H1 (cell line): ENCODE data around the gene TFG. TPM values are rescaled to one million over a fixed set of nuclear protein-coding genes. Genes with fewer than 3 reads are reported as not detected.

Source experiments
- CTCF ChIA-PET: fragments of 300-600 bp; sonication (Branson Sonifier 250); formaldehyde crosslinking; loops from one replicate; lab custom pipeline; 2021; ENCODE audit not compliant: partially characterized antibody; lab: Charles Lee
- POLR2A ChIA-PET: fragments of 300-600 bp; sonication (Branson Sonifier 250); formaldehyde crosslinking; loops from one replicate; lab custom pipeline; 2021; ENCODE audit warnings: inconsistent platforms; ENCODE audit not compliant: partially characterized antibody; lab: Charles Lee
- DNase-seq, 2 experiments: peaks; one replicate each; pipeline versions ENCODE4 v3.0.0 to v3.0.0-alpha.2; 2010 to 2022; ENCODE audit warnings: low spot score in 2 of 2, low read depth in 1 of 2, mixed read lengths in 1 of 2
- FAIRE-seq: peaks from 2 replicates; lab custom pipeline; 2011; peaks lifted over from hg19 to GRCh38; lab: Jason Lieb, UNC
- H2AFZ ChIP-seq: 2 replicates; pipeline ENCODE4 v1.8.1; 2012; ENCODE audit warnings: low read length, inconsistent platforms
- H2AK5ac ChIP-seq: 2 replicates; pipeline ENCODE4 v1.6.1; 2013; ENCODE audit warnings: low read depth, low read length
- H2BK120ac ChIP-seq: replicated peaks from 2 replicates; pipeline ENCODE3; 2013; ENCODE audit warnings: low read depth, low read length, inconsistent platforms
- H2BK12ac ChIP-seq: 2 replicates; pipeline ENCODE4 v1.6.1; 2013; ENCODE audit warnings: low read depth, low read length
- H2BK15ac ChIP-seq: 2 replicates; pipeline ENCODE4 v1.6.1; 2013; ENCODE audit warnings: low read length
- H2BK20ac ChIP-seq: 2 replicates; pipeline ENCODE4 v1.6.1; 2013; ENCODE audit warnings: low read length
- H2BK5ac ChIP-seq: 2 replicates; pipeline ENCODE4 v1.6.1; 2013; ENCODE audit warnings: low read depth, low read length
- H3K14ac ChIP-seq: 2 replicates; pipeline ENCODE4 v1.6.1; 2013; ENCODE audit warnings: inconsistent platforms; ENCODE audit not compliant: insufficient read length
- H3K18ac ChIP-seq: 2 replicates; pipeline ENCODE4 v1.6.1; 2013; ENCODE audit warnings: low read length; ENCODE audit errors: extremely low read depth
- H3K23ac ChIP-seq: 2 replicates; pipeline ENCODE4 v1.6.1; 2013; ENCODE audit warnings: inconsistent platforms; ENCODE audit not compliant: insufficient read length
- H3K23me2 ChIP-seq: 2 replicates; pipeline ENCODE4 v1.6.1; 2013; ENCODE audit warnings: low read depth, low read length
- H3K27ac ChIP-seq: 2 replicates; pipeline ENCODE4 v1.6.1; 2011; ENCODE audit warnings: low read depth, low read length, inconsistent platforms
- H3K27me3 ChIP-seq, 4 experiments: replicated peaks in 1 of 4; 1 replicate in 1 of 4; 2 replicates in 3 of 4; pipeline versions ENCODE4 v1.6.1 to v1.8.1; 2011 to 2013; ENCODE audit warnings: low read length in 3 of 4, mild to moderate bottlenecking in 3 of 4, inconsistent platforms in 2 of 4, mixed read lengths in 2 of 4, moderate library complexity in 1 of 4; ENCODE audit not compliant: control insufficient read depth in 3 of 4, insufficient read depth in 3 of 4; ENCODE audit errors: extremely low read depth in 1 of 4
- H3K36me3 ChIP-seq, 4 experiments: 2 replicates each; pipeline versions ENCODE4 v1.6.1 to v1.8.1; 2011 to 2013; ENCODE audit warnings: mild to moderate bottlenecking in 4 of 4, low read length in 3 of 4, moderate library complexity in 2 of 4, control low read depth in 1 of 4, inconsistent platforms in 1 of 4; ENCODE audit not compliant: insufficient read depth in 4 of 4, control insufficient read depth in 2 of 4
- H3K4ac ChIP-seq: replicated peaks from 2 replicates; pipeline ENCODE3; 2013; ENCODE audit warnings: low read length, low read depth, mixed read lengths, inconsistent platforms; ENCODE audit not compliant: insufficient read length
- H3K4me1 ChIP-seq, 4 experiments: replicated peaks in 1 of 4; 1 replicate in 1 of 4; 2 replicates in 3 of 4; pipeline versions ENCODE4 v1.6.1 to v1.8.1; 2011 to 2013; ENCODE audit warnings: low read length in 3 of 4, inconsistent platforms in 2 of 4, mixed read lengths in 1 of 4; ENCODE audit not compliant: insufficient read depth in 4 of 4, control insufficient read depth in 3 of 4
- H3K4me2 ChIP-seq, 2 experiments: 2 replicates each; pipeline versions ENCODE4 v1.6.1 to v1.8.1; 2011 to 2013; ENCODE audit warnings: low read depth in 2 of 2, low read length in 2 of 2, control low read depth in 1 of 2, inconsistent platforms in 1 of 2, mild to moderate bottlenecking in 1 of 2; ENCODE audit not compliant: insufficient read depth in 1 of 2
- H3K4me3 ChIP-seq, 4 experiments: fragments of 200-600, 300-600 bp in 1 of 4; sonication (generic), shearing (Covaris generic), sonication (Bioruptor Twin) in 1 of 4; 2 replicates each; pipeline versions ENCODE4 v1.5.1 to v1.8.1; 2011 to 2016; ENCODE audit warnings: low read length in 4 of 4, low read depth in 3 of 4, control low read depth in 2 of 4, inconsistent platforms in 2 of 4, mild to moderate bottlenecking in 2 of 4, mixed read lengths in 1 of 4, moderate library complexity in 1 of 4; ENCODE audit not compliant: insufficient read depth in 2 of 4; ENCODE audit errors: extremely low read depth in 1 of 4
- H3K56ac ChIP-seq: replicated peaks from 2 replicates; pipeline ENCODE3; 2013; ENCODE audit warnings: low read depth, mild to moderate bottlenecking, mixed read lengths, low read length, inconsistent platforms; ENCODE audit not compliant: insufficient read length
- H3K79me1 ChIP-seq: 2 replicates; pipeline ENCODE4 v1.6.1; 2013; ENCODE audit warnings: low read depth, low read length, control low read depth
- H3K79me2 ChIP-seq, 2 experiments: 2 replicates each; pipeline versions ENCODE4 v1.6.1 to v1.8.1; 2012 to 2013; ENCODE audit warnings: low read length in 2 of 2, mild to moderate bottlenecking in 2 of 2, inconsistent platforms in 1 of 2; ENCODE audit not compliant: insufficient read depth in 2 of 2, control insufficient read depth in 1 of 2
- H3K9ac ChIP-seq, 4 experiments: replicated peaks in 1 of 4; 1 replicate in 1 of 4; 2 replicates in 3 of 4; pipeline versions ENCODE4 v1.6.1 to v1.8.1; 2011 to 2013; ENCODE audit warnings: low read depth in 3 of 4, low read length in 3 of 4, control low read depth in 2 of 4, mild to moderate bottlenecking in 2 of 4, moderate library complexity in 2 of 4, inconsistent platforms in 1 of 4; ENCODE audit errors: extremely low read depth in 1 of 4
- H3K9me3 ChIP-seq, 2 experiments: 2 replicates each; pipeline versions ENCODE4 v1.6.1 to v1.8.1; 2012 to 2013; ENCODE audit warnings: mild to moderate bottlenecking in 2 of 2, moderate library complexity in 2 of 2, control low read depth in 1 of 2, inconsistent platforms in 1 of 2, low read depth in 1 of 2, low read length in 1 of 2, mixed read lengths in 1 of 2; ENCODE audit not compliant: insufficient read depth in 2 of 2
- H4K20me1 ChIP-seq, 2 experiments: replicated peaks in 1 of 2; 2 replicates each; pipeline versions ENCODE3 to v1.8.1; 2011 to 2013; ENCODE audit warnings: inconsistent platforms in 2 of 2, low read length in 2 of 2, mild to moderate bottlenecking in 1 of 2; ENCODE audit not compliant: insufficient read depth in 2 of 2, control insufficient read depth in 1 of 2
- H4K5ac ChIP-seq: 2 replicates; pipeline ENCODE4 v1.6.1; 2013; ENCODE audit warnings: low read length, low read depth, mixed read lengths, inconsistent platforms; ENCODE audit not compliant: insufficient read length
- H4K8ac ChIP-seq: 2 replicates; pipeline ENCODE4 v1.8.0; 2013; ENCODE audit warnings: mild to moderate bottlenecking, moderate library complexity, low read length, inconsistent platforms; ENCODE audit not compliant: insufficient read depth; ENCODE audit errors: extremely low read depth
- H4K91ac ChIP-seq: replicated peaks from 2 replicates; pipeline ENCODE3; 2013; ENCODE audit warnings: low read length, mixed read lengths, inconsistent platforms; ENCODE audit not compliant: insufficient read length
- CEBPB ChIP-seq: IDR thresholded peaks from 2 replicates; pipeline ENCODE4 v1.6.1; 2012; ENCODE audit warnings: low read depth, low read length
- EGR1 ChIP-seq: IDR thresholded peaks from 2 replicates; pipeline ENCODE4 v1.6.1; 2011; ENCODE audit warnings: low read depth, low read length, borderline replicate concordance
- EP300 ChIP-seq, 2 experiments: IDR thresholded peaks; 1 replicate in 1 of 2; 2 replicates in 1 of 2; pipeline ENCODE4 v1.6.1; 2011 to 2012; ENCODE audit warnings: low read depth in 2 of 2, low read length in 2 of 2, mild to moderate bottlenecking in 2 of 2, borderline replicate concordance in 1 of 2, inconsistent platforms in 1 of 2, moderate library complexity in 1 of 2
- FOSL1 ChIP-seq: IDR thresholded peaks from 2 replicates; pipeline ENCODE4 v1.6.1; 2011; ENCODE audit warnings: mild to moderate bottlenecking, low read depth, low read length, moderate library complexity; ENCODE audit not compliant: insufficient read depth
- GABPA ChIP-seq: IDR thresholded peaks from 2 replicates; pipeline ENCODE4 v1.6.1; 2011; ENCODE audit warnings: mild to moderate bottlenecking, low read length, moderate library complexity, borderline replicate concordance; ENCODE audit not compliant: insufficient read depth
- GTF2F1 ChIP-seq: IDR thresholded peaks from 2 replicates; pipeline ENCODE4 v1.6.1; 2012; ENCODE audit warnings: low read depth, low read length, improper control_type of control experiment, borderline replicate concordance
- KDM5A ChIP-seq: fragments of 200-600 bp; IDR thresholded peaks from 2 replicates; pipeline ENCODE4 v1.7.1; 2012; ENCODE audit warnings: mild to moderate bottlenecking, low read length, inconsistent platforms, mixed read lengths
- NANOG ChIP-seq: IDR thresholded peaks from 2 replicates; pipeline ENCODE4 v1.6.1; 2011; ENCODE audit warnings: low read length, low read depth, mild to moderate bottlenecking, inconsistent platforms; ENCODE audit not compliant: insufficient read depth, poor library complexity, severe bottlenecking
- POU5F1 ChIP-seq: IDR thresholded peaks from 2 replicates; pipeline ENCODE4 v1.6.1; 2011; ENCODE audit warnings: low read depth, mild to moderate bottlenecking, low read length, moderate library complexity
- RFX5 ChIP-seq: IDR thresholded peaks from 2 replicates; pipeline ENCODE4 v1.6.1; 2011; ENCODE audit warnings: low read depth, low read length, improper control_type of control experiment, borderline replicate concordance
- SAP30 ChIP-seq: fragments of 300-600 bp; sonication (generic); IDR thresholded peaks from 2 replicates; pipeline ENCODE4 v1.7.1; 2012; ENCODE audit warnings: low read length, moderate library complexity, mild to moderate bottlenecking, inconsistent platforms; ENCODE audit not compliant: insufficient read depth, insufficient replicate concordance
- SIX5 ChIP-seq: IDR thresholded peaks from 2 replicates; pipeline ENCODE4 v1.6.1; 2011; ENCODE audit warnings: mild to moderate bottlenecking, low read depth, low read length
- SP1 ChIP-seq: IDR thresholded peaks from 2 replicates; pipeline ENCODE4 v1.6.1; 2011; ENCODE audit warnings: low read depth, low read length
- WGBS, 2 experiments: shearing (Covaris generic) in 1 of 2; methylation state at CpG; one replicate each; pipeline versions ENCODE4 v1.1.6 to v1.1.7; 2013 to 2015; ENCODE audit warnings: low lambda C conversion rate in 2 of 2, mixed read lengths in 2 of 2, inconsistent platforms in 1 of 2, low coverage in 1 of 2, missing lambda C conversion rate in 1 of 2; ENCODE audit not compliant: insufficient replicate concordance in 2 of 2, insufficient coverage in 1 of 2, insufficient read length in 1 of 2; ENCODE audit errors: extremely low coverage in 1 of 2, missing lambda C conversion rate in 1 of 2; 5-methylcytosine and 5-hydroxymethylcytosine counted together
- polyA plus RNA-seq, 7 experiments: library from polyadenylated mRNA; depleted of rRNA in 3 of 7; stranded (reverse) in 5 of 7; unstranded in 2 of 7; fragments of >200 nt in 5 of 7; fragments of 200-250 nt in 2 of 7; gene quantifications; 1 replicate in 5 of 7; 2 replicates in 1 of 7; 4 replicates in 1 of 7; pipeline versions ENCODE4 v1.2.1 to v1.2.3, GENCODE V29; 2011 to 2013; ENCODE audit warnings: missing spikeins in 2 of 7, mixed read lengths in 2 of 7
- total RNA-seq: library from RNA; stranded (reverse); fragmentation: NEBNext Ultra II Directional; extraction: Animal tissue kit (Norgen Biotek cat#: 25700); gene quantifications from 2 replicates; pipeline ENCODE4 v1.2.1, GENCODE V29; 2021

Gene TFG
- total and polyA plus RNA-seq, 2 of the 8 experiments (the other 6 are each of a cell fraction or from before 2014, with no cell fraction given), result 81.9 to 98.4 TPM

DNA sequence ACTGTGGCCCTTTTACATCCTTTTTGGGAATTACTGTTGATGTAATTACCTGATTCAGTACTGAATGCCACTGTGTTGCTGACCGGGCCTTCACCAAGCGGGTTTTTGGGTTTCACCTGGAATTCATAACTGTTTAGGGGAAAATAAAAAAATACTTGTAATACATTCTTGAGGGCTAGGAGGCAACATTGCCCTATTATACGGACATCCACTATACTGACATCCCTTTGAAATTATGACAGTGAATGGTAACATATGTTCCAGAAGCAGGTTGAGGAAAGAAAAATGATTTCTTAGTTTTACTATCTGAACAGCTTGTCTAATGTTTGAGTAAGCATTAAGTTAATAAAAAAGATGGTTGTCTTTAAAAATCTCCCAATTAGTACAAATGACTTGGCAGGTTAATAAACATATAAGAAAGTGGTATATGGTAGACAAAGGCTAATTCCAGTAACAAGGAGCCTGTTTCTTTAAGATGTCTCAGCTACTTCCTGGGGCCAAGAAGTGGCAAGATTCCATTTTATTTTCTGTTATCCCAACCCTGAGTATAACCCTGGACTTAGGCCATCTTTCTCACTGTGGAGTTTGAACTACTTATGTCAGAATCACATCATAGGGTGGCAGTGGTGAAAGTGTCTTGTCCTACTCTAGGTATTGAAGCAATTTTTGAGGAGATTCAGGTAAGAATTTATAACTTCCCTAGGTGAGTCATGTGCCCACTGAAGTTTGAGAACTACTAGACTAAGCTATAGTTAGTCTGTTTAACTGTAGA lies 45.5 kb downstream of the TFG start:
- DNase-seq (no peak), FAIRE-seq (no peak)
- H3K9ac ChIP-seq, result no peak overlapping the region
- no peaks in the 10 kb centered on the region for H4K20me1 ChIP-seq
- H4K8ac ChIP-seq, result no peak overlapping the region
- no peak overlapping the region for H2AFZ ChIP-seq
- H3K79me1 ChIP-seq, result no peaks in the 10 kb centered on the region
- no peaks in the 10 kb centered on the region for H3K27me3 ChIP-seq
- no peak overlapping the region for H2BK5ac ChIP-seq
- no peak overlapping the region for H3K14ac ChIP-seq
- no peak overlapping the region for H3K4me3 ChIP-seq
- no peak overlapping the region for H3K4ac ChIP-seq
- no peak overlapping the region for H3K18ac ChIP-seq
- H3K4me1 ChIP-seq, result peaks cover 0 to 4% (median 3%) of the 10 kb centered on the region in 4 experiments; a peak in 3 of 7 replicates
- no peak overlapping the region for H2BK12ac ChIP-seq
- no peak overlapping the region for H3K4me2 ChIP-seq
- no peak overlapping the region for H2BK15ac ChIP-seq
- H3K9me3 ChIP-seq, result no peaks in the 10 kb centered on the region
- H3K79me2 ChIP-seq, result no peaks in the 10 kb centered on the region
- no peak overlapping the region for H4K91ac ChIP-seq
- no peaks in the 10 kb centered on the region for H3K23me2 ChIP-seq
- no peak overlapping the region for H2BK120ac ChIP-seq
- ChIA-PET POLR2A (no interaction called here), CTCF (interaction anchor here (1.0 to 1.4 kb wide), 3 partner anchors 13 to 22 kb away, joined by 3 read pairs; no protein-coding TSS in a partner anchor)
- no peak overlapping the region for H3K23ac ChIP-seq
- H4K5ac ChIP-seq, result no peak overlapping the region
- H3K36me3 ChIP-seq, result peaks cover 0 to 12% (median 0%) of the 10 kb centered on the region in 4 experiments; a peak in 1 of 8 replicates
- H2BK20ac ChIP-seq, result no peak overlapping the region
- no peak overlapping the region for H3K27ac ChIP-seq
- 69% methylated on average over 3 of the region's 3 CpGs; no CpG with 5 or more reads in 1 of the 2 experiments for WGBS, 2 experiments
- no peak overlapping the region for H2AK5ac ChIP-seq
- no peak overlapping the region for H3K56ac ChIP-seq
- no peak for TF ChIP-seq EGR1
- no peak for TF ChIP-seq GABPA
- no peak for TF ChIP-seq CEBPB
- TF ChIP-seq FOSL1, result no peak
- TF ChIP-seq EP300 (IDR thresholded peaks at IDR 0.05; ENCODE audit: borderline replicate concordance in 1 of 2, low read depth in 2 of 2, low read length in 2 of 2), result no peak
- TF ChIP-seq KDM5A, result no peak
- TF ChIP-seq GTF2F1, result no peak
- TF ChIP-seq SIX5, result no peak
- TF ChIP-seq NANOG, result no peak
- no peak for TF ChIP-seq SP1
- TF ChIP-seq RFX5, result no peak
- no peak for TF ChIP-seq SAP30
- no peak for TF ChIP-seq POU5F1
